Measurements from ENCODE around the gene DIPK1C. TPM values are rescaled to one million over a fixed set of nuclear protein-coding genes. Genes with fewer than 3 reads are reported as not detected.

Gene DIPK1C
- total RNA-seq, 2 experiments from 2014 or later, result not detected

GRCh38 chr18:74451148-74451547 lies 6.0 kb downstream of the DIPK1C start:
- intact Hi-C loops (cut with DNase I, micrococcal nuclease), result no loop called here
- no peaks in the 10 kb centered on the region for H3K9me3 Mint-ChIP-seq
- DNase-seq (no peak), ATAC-seq (ENCODE audit: poor library complexity) (no peak)
- peaks cover 10 to 28% of the 10 kb centered on the region in 2 experiments for H3K27me3 ChIP-seq (ENCODE audit: control insufficient read depth in 1 of 2, insufficient read depth in 2 of 2, low read length in 2 of 2)
- peaks cover 2% of the 10 kb centered on the region for H3K4me1 ChIP-seq (ENCODE audit: insufficient read depth, low read length)
- TF ChIP-seq, protein P1, sequence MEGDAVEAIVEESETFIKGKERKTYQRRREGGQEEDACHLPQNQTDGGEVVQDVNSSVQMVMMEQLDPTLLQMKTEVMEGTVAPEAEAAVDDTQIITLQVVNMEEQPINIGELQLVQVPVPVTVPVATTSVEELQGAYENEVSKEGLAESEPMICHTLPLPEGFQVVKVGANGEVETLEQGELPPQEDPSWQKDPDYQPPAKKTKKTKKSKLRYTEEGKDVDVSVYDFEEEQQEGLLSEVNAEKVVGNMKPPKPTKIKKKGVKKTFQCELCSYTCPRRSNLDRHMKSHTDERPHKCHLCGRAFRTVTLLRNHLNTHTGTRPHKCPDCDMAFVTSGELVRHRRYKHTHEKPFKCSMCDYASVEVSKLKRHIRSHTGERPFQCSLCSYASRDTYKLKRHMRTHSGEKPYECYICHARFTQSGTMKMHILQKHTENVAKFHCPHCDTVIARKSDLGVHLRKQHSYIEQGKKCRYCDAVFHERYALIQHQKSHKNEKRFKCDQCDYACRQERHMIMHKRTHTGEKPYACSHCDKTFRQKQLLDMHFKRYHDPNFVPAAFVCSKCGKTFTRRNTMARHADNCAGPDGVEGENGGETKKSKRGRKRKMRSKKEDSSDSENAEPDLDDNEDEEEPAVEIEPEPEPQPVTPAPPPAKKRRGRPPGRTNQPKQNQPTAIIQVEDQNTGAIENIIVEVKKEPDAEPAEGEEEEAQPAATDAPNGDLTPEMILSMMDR (IDR thresholded peaks at IDR 0.05), result no peak
- H3K36me3 Mint-ChIP-seq (ENCODE audit: low read depth), result no peaks in the 10 kb centered on the region
- peaks cover 0 to 4% of the 10 kb centered on the region in 2 experiments for H3K9me3 ChIP-seq (ENCODE audit: control insufficient read depth in 1 of 2, insufficient read depth in 1 of 2, low read length in 2 of 2)
- no peaks in the 10 kb centered on the region for H3K4me1 Mint-ChIP-seq (ENCODE audit: low read depth)
- ChIA-PET POLR2A (no interaction called here), CTCF (no interaction called here)
- H3K27ac ChIP-seq (ENCODE audit: low read depth in 1 of 2, low read length in 2 of 2), result no peak overlapping the region
- no peaks in the 10 kb centered on the region for H3K36me3 ChIP-seq (ENCODE audit: insufficient read depth, low read length)
- no peak overlapping the region for H3K4me3 ChIP-seq (ENCODE audit: low read length)
- H3K27ac Mint-ChIP-seq, result no peak overlapping the region
- peaks cover 37% of the 10 kb centered on the region for H3K27me3 Mint-ChIP-seq
- no peak overlapping the region for H3K4me3 Mint-ChIP-seq

DNA sequence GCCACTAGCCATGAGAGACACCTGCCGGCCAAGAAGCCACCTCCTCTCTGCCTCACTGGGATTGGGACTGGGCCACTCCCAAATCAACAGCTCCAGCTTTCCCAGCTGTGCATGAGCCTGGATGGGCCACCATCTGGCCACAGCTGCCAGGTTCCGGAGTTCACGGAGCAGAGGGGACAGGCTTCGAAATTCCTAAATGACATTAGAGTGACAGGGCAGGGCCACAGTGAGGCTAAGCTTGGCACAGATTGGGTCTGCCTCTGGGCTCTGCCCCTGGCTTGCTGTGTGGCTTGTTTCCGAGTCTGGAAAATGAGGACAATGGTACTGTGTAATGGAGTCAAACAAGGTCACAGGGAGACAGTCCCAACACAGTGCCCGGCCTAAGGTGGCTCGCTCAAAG lies 6.5 kb downstream of the DIPK1C start:
- peaks cover 36% of the 10 kb centered on the region for H3K27me3 Mint-ChIP-seq
- H3K36me3 Mint-ChIP-seq (ENCODE audit: low read depth), result no peaks in the 10 kb centered on the region
- H3K4me3 Mint-ChIP-seq, result no peak overlapping the region
- no peaks in the 10 kb centered on the region for H3K9me3 Mint-ChIP-seq
- peaks cover 5 to 23% of the 10 kb centered on the region in 2 experiments for H3K27me3 ChIP-seq (ENCODE audit: control insufficient read depth in 1 of 2, insufficient read depth in 2 of 2, low read length in 2 of 2)
- no peak overlapping the region for H3K27ac Mint-ChIP-seq
- ChIA-PET CTCF (no interaction called here), POLR2A (no interaction called here)
- H3K9me3 ChIP-seq (ENCODE audit: control insufficient read depth in 1 of 2, insufficient read depth in 1 of 2, low read length in 2 of 2), result peaks cover 0 to 4% of the 10 kb centered on the region in 2 experiments
- H3K4me1 ChIP-seq (ENCODE audit: insufficient read depth, low read length), result no peaks in the 10 kb centered on the region
- intact Hi-C loops (cut with DNase I, micrococcal nuclease), result no loop called here
- no peaks in the 10 kb centered on the region for H3K36me3 ChIP-seq (ENCODE audit: insufficient read depth, low read length)
- H3K27ac ChIP-seq (ENCODE audit: low read depth in 1 of 2, low read length in 2 of 2), result no peak overlapping the region
- TF ChIP-seq, protein P1 (IDR thresholded peaks at IDR 0.05), result no peak
- ATAC-seq (ENCODE audit: poor library complexity), result no peak
- no peaks in the 10 kb centered on the region for H3K4me1 Mint-ChIP-seq (ENCODE audit: low read depth)
- DNase-seq, result no peak
- H3K4me3 ChIP-seq (ENCODE audit: low read length), result no peak overlapping the region

DNA sequence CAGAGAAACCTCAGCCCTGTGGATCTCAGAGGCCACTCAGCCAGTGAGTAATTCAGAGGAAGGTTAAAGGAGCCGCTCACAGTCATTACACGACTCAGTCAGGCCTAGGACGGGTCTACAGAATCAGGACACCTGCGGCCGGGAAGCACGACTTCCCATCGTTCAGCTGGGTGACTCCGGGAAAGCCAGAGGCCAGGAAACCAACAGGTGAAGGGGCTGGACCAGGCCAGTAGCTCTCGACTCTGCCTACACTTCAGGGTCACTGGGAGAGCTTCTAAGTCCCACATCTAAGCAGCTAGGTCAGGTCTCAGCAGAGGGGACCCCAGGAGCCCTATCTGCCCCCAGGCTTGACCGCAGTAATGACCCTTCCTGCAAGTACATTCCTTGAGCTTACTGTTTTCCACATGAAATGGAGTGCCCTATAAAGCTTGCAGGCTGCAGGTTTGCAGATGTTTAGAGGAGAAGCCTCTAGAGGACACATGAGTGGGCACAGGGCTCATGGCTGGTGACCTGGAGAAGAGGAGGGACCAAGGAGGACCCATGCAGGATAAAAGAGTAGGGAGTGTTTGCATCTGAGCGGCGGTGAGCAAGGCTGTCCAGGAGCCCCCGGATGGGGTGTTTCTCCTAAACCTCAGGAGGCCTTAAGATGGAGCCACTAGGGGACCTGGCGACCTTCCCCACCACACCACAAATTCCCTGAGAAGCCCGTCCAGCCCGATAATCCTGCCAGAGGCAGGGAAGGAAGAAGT lies 9.5 kb downstream of the DIPK1C start:
- POLR2A ChIA-PET, result no interaction called here
- Mint-ChIP-seq H3K27ac (no peak overlapping the region), H3K27me3 (peaks cover 9% of the 10 kb centered on the region), H3K4me1 (ENCODE audit: low read depth) (no peaks in the 10 kb centered on the region), H3K36me3 (ENCODE audit: low read depth) (no peaks in the 10 kb centered on the region), H3K9me3 (no peaks in the 10 kb centered on the region), H3K4me3 (no peak overlapping the region)
- H3K9me3 ChIP-seq (ENCODE audit: control insufficient read depth in 1 of 2, insufficient read depth in 1 of 2, low read length in 2 of 2), result no peaks in the 10 kb centered on the region
- CTCF ChIA-PET, result no interaction called here
- DNase-seq (no peak), ATAC-seq (ENCODE audit: poor library complexity) (no peak)
- TF ChIP-seq, protein P1 (IDR thresholded peaks at IDR 0.05), result no peak
- no peaks in the 10 kb centered on the region for H3K36me3 ChIP-seq (ENCODE audit: insufficient read depth, low read length)
- H3K4me1 ChIP-seq (ENCODE audit: insufficient read depth, low read length), result no peaks in the 10 kb centered on the region
- intact Hi-C loops (cut with DNase I, micrococcal nuclease), result no loop called here
- H3K27ac ChIP-seq (ENCODE audit: low read depth in 1 of 2, low read length in 2 of 2), result no peak overlapping the region
- no peaks in the 10 kb centered on the region for H3K27me3 ChIP-seq (ENCODE audit: control insufficient read depth in 1 of 2, insufficient read depth in 2 of 2, low read length in 2 of 2)
- no peak overlapping the region for H3K4me3 ChIP-seq (ENCODE audit: low read length)
